Measurements from ENCODE around the gene SIX5.

GRCh38 chr19:45780146-45780447 lies 11.0 kb upstream of the SIX5 start:
- TF ChIP-seq CTCF (conservative IDR thresholded peaks at IDR 0.05) (no peak), EZH2 (IDR thresholded peaks at IDR 0.05; ENCODE audit: low read depth) (no peak)

Measured in PC-9 (cell line).